HG02884 (cell line): ENCODE measurements around the gene CCDC74A.
"Not testable (repeated sequence)": the region's sequence is repeated elsewhere in the genome, so short reads cannot be mapped to it uniquely, and the experiment has no call there.

Experiments used
- ATAC-seq: cut with Tn5 transposase; IDR thresholded peaks from one replicate; pipeline ENCODE4 v1.9.1; 2021; ENCODE audit warnings: mild to moderate bottlenecking, moderate library complexity; ENCODE audit not compliant: unreplicated experiment

Gene CCDC74A

DNA sequence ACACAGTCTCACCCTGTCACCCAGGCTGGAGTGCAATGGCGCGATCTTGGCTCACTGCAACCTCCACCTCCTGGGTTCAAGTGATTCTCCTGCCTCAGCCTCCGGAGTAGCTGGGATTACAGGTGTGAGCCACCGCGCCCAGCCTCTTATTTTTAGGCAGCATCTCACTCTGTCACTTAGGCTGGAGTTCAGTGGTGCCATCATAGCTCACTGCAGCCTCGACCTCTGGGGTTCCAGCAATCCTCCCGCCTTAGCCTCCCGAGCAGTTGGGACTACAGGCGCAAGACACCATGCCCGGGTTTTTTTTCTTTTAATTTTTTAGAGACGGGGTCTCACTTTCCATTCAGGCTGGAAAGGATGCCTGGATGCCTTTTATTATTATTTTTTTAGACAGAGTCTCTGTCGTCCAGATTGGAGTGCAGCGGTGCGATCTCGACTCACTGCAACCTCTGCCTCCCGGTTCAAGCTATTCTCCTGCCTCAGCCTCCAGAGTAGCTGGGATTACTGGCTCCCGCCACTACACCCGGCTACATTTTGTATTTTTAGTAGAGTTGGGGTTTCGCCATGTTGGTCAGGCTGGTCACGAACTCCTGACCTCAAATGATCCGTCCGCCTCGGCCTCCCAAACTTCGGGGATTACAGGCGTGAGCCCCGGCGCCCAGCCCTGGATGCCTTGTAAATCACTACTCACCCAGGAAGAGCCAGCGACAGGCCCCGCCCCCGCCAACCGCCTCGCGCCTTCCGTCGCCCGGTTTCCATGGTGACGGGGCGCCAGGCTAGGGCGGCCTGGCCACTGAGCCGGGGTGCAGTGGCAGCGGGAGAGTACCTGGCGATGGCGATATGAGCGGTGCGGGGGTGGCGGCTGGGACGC lies at the start of gene CCDC74A:
Gene CCDC74A (plus strand): TSS at position 758 of the 871 bp plus-strand sequence. CDS start 83 bp downstream, at position 841.
- peak; percentile 80 for ATAC-seq

DNA sequence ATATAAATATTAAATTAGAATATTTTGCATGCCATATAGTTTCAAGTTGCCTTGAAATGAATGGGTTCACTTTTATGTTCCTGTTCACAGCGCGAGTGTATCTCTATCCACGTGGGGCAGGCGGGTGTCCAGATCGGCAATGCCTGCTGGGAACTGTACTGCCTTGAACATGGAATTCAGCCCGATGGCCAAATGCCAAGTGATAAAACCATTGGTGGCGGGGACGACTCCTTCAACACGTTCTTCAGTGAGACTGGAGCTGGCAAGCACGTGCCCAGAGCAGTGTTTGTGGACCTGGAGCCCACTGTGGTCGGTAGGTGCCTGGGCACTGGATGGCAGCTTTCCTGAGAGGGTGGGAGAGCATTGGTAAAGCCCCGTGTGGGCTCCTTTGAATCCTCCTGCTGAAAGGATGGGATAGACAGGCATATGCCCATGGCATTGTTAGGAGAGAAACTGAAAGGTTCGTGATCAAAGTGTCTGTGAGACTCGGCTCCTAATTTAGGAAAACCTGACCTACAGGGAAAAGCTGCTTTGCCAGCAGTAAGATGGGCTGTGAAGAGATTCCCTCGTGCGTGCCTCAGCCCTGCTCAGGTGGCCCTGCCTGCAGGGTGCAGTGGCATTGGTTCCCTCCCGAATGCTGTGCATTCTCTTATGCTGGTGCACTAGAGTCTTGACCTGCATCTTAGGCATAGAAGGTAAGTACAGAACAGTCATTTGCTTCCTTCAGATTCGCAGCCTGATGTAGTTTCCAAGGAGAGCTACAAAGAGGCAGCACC lies 49.4 kb upstream of the CCDC74A start:
- not testable (repeated sequence) for ATAC-seq

DNA sequence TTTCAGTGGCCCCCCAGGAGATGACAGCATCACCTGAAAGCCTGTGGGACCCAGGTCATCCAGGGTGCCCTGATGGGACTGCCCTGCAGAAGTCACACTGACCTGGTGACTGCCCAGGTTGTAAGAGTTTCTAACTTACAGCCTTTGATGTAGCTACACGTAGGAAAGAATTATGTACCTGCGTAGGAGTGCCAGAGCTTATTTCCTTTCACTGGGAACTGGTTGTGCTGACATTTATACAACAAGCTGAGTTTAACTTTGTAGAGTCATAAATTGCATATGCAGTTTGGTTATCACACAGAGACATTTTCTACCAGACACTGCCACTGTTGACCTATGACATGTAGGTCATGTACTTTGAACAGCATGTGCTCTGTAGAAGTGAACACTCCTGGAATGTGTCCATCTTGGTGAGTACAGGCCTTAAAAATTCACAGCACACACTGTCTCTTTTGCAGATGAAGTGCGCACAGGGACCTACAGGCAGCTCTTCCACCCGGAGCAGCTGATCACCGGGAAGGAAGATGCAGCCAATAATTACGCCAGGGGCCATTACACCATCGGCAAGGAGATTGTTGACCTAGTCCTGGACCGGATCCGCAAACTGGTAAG lies 48.7 kb upstream of the CCDC74A start:
- not testable (repeated sequence) for ATAC-seq

DNA sequence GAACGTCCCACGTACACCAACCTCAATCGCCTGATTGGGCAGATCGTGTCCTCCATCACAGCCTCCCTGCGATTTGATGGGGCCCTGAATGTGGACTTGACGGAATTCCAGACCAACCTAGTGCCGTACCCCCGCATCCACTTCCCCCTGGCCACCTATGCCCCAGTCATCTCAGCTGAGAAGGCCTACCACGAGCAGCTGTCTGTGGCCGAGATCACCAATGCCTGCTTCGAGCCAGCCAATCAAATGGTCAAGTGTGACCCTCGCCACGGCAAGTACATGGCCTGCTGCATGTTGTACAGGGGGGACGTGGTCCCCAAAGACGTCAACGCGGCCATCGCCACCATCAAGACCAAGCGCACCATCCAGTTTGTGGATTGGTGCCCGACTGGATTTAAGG lies 47.3 kb upstream of the CCDC74A start:
- ATAC-seq, result not testable (repeated sequence)

DNA sequence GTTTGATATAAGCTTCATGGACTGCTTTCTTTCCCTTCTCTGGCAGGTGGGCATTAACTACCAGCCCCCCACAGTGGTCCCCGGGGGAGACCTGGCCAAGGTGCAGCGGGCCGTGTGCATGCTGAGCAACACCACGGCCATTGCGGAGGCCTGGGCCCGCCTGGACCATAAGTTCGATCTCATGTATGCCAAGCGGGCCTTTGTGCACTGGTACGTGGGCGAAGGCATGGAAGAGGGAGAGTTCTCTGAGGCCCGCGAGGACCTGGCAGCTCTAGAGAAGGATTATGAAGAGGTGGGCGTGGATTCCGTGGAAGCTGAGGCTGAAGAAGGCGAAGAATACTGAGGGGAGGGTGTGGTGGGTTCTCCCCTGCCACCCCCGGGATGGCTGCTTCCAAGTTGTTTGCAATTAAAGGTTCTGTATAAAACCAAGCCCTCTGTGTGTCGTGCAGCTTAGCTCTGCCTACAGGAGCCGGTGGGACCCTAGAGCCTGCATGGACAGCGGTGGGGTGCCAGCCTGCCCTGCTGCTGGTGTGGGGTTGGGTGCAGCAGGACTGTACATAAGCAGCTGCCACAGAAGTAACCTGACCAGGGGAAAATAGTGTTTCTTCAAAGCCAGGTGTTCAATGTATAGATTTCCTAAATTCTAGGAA lies 45.1 kb upstream of the CCDC74A start:
- not testable (repeated sequence) for ATAC-seq

DNA sequence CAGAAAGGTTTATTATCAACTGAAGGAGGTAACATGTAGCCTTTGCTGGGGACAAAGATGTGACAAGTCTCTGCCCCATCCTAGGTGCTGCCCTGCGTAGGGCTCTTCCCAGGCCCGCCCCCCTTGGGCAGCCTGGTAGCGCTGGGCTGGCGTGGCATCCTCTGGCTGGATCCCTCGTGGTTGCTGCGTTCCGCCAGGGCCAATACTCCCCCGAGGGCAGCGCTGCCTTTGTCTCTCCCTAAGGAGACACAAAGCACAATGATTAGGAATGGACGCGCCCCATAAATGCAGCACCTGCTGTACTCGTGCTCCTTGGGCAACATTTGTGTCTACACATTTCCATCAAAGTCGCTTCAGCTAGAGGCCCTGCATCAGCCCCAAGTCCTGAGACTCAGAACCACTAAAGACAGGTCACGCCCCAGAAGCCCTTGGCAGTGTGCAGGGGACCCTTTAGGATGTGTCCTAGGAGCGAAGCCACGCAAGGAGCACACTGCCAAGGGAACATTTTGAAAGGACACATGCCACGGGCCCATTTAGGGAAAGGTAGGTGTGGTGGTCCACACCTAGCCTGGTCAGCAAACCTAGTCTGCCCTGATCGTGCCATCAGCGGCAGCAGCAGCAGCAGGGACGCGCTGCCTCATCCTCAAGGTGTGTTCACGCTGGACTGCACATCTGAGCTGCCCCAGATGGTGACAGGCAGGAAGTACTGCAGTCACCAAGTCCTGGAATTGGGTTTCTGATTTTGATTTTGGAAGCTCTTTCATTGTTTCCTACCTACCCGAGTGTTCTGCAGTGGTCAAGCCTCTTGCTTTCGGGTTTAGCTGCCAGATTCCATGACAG lies 43.5 kb upstream of the CCDC74A start:
- ATAC-seq, result not testable (repeated sequence)

DNA sequence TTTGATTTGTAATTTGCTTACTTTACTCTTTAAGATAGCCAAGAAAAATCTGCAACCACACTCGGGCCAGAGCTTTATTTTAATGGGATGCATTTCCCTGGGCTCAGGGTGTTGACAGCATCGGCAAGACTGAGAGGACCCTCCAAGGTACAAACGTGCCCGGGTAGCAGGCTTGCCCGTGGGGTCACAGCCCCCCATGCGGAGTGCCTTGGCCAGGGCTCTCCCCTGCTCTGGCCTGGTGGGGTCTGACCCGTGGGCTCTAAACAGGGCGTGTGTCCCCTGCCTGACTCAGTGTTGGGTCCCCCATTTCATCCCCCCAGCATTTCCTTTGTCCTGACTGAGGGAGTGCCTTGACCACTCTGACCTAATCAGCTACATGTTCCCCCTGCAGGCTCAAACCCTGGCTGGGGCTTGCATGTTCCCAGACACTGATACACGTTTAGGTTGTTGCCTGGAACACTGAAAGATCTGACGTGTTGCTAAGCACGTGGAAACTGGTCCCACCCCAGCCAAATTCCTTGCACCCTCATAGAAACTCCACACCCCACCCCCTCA lies 42.7 kb upstream of the CCDC74A start:
- not testable (repeated sequence) for ATAC-seq

DNA sequence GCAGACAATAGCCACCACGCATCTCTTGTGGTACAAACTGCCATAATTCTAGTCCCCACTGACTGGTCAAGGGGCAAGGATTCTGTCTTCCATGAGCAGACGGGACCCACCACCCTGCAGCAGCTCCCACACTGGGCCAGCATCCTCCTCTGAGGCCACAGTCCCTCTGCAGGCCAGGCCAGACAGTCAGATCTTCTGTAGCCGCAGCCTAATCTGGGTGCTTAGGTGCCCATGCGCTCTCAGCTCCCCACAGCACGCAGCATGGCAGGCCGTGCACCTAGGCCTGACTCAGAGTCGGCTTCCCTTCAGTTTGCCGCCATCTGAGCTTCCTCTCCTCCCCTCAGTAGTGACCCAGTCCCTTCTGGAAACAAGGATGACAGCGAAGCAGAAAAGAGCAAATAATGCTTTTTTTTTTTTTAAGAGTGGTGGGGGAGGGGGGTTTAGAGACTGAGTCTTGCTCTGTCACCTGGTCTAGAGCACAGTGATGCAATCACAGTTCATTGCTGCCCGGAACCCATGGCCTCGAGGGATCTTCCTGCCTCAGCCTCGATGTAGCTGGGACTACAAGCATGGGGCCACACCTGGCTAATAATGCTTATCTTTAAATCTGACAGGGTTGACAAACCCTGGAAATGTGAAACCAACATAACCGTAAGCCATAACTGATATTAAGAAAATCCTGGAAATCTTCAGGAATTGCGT lies 41.3 kb upstream of the CCDC74A start:
- not testable (repeated sequence) for ATAC-seq

DNA sequence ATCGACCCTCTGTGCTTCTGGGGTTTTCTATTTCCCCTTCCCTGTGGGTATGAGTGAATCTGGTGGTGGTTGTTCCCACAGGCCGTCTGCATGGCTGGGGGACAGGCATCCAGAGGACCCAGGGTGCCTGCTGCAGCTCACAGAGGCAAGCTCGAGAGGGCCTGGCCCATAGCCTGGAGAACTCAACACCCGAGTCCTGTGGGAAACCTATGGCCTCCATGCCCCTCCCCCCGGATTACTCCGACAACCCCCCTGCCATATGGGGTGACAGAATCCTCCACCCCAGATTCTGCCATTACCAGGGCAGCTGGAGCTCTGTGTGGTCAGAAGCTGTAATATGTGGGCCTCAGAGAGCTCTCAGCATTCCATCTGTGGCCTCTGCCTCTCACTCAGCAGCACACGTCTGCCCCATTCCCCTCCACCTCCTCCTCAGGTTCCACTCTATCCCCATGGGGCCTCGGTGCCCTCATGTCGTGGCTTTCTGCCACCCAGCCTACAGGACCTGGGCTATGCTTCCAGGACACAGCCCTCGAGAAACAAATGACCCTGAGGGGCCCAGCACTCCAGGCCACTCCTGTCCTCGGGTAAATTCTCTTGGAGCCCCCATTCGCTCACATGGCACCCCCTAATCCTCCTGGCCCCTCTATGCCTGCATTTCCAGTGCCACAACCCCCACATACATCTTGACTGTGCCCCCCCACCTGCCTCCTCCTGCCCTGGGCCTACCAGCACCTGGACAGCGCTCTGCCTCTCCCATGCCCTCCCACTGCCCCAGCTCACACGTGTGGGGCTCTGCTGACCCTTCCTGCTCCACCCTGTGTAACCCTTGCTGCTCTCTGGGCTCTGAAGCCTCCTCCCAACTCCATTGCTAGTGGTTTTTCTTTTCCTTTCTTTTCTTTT lies 39.1 kb upstream of the CCDC74A start:
- no peak for ATAC-seq

DNA sequence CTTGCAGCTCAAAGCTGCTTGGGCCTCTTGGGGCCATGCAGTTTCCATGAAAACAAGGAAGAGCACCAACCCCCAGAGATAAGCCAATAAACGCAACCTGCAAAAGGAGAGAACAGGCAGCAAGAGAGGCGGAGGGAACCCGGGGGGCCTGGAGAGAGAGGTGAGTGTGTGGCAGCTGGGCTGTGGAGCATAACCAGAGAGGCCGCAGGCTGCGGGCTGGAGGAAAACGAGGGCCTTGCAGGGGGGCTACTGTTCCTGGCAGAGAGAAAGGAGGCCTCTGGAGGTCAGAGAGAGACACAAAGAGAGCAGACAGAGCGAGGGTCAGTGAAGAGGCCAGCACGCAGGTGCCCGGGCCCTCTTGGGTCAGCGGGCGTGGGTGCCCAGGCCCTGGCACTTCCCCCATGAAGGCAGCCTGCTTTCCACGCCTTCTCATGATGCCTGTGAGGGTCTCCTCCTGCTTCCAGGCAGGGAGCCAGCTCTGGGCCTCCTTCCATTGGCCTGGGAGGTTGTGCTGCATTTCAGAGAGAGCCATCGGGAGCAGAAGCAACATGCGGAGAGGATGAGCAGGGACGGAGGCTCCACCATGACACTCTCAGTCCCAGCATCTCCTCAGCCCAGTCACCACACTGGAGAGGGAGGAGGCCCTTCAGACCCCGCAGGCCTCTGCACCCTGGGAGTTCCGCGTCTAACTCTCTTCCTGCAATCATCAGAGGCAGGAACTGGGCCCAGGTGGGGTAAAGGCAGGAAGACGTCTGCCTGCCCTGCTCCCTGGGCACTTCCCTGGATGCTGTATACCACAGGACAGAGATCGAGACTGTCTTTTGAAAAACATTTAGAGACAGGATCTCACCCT lies 36.8 kb upstream of the CCDC74A start:
- ATAC-seq, result not testable (repeated sequence)

DNA sequence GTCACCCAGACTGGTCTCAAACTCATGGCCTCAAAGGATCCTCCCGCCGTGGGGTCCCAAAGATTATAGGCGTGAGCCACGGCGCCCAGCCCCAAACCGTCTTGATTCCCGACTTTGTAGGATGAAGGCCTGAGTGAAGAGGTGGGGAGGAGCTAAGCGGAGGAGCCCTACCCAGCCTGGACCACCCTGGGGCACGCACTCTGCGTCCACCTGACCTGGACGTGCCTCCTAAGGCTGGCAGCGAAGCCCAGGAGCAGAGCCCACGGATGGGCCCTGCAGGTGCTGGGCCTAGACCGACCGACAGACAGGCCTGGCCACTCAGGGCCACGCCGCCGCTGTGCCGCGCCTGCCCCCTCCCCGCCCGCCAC lies 36.2 kb upstream of the CCDC74A start:
- peak; percentile 1 for ATAC-seq

DNA sequence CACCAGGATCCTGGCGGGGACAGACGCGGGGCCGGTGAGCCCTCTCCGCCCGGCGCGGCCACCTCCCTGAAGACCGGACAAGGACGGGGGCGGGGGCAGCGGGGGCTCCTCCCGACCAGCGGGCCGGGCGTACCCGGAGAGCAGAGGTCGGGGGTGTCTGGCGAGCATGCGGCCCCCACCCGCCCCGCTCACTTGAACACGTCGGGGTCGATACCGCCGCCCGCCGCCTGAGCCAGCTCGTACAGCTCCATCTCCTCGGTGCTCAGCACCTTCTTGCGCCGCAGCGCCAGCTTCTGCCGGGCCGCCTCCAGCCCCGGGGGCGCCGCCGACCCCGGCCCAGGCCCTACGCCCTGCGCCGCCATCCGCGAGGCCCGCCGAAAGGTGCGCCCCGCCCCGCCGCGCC lies 35.7 kb upstream of the CCDC74A start, which contains the start of gene MZT2A:
Gene MZT2A (minus strand): TSS at position 383 of the 403 bp plus-strand sequence. CDS start 21 bp downstream, at position 362.
- peak; percentile 6 for ATAC-seq

DNA sequence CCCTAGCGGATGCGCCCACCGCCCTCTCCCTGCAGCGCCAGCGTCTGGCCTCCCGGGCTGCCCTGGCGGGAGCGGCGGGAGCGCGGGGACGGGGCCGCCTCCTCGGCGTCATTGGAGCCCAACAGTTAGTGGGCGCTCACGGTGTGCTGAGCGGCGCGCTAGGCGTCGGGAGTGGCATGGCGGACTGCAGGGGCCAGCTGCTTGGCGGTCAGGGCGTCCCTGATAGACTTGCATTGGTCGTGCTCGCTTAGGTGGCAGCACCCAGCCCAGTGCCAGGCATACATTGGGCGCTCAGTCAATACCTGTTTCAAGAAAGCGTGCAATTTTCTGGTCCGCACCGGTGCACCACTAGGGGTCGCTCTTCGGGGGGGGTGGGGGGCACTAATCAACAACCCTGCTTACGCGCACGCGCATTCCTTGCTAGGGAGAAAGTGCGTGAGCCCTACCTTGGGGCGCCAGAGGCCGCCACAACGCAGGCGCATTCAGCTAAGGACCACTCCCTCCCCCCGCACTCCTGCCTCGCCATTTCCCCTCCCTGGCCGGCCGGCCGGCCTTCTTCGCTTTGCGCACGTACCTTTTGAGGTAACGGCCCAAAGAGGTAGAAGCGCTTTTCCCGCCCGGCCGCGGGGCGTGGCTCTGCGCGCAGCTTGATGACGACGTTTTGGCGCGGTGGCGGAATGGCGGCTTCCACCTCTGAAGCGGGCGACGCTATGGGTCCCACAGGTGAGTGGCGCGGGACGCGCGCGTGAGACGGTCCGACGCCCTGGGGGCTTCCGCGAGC lies 35.1 kb upstream of the CCDC74A start:
- ATAC-seq, result peak; percentile 59

DNA sequence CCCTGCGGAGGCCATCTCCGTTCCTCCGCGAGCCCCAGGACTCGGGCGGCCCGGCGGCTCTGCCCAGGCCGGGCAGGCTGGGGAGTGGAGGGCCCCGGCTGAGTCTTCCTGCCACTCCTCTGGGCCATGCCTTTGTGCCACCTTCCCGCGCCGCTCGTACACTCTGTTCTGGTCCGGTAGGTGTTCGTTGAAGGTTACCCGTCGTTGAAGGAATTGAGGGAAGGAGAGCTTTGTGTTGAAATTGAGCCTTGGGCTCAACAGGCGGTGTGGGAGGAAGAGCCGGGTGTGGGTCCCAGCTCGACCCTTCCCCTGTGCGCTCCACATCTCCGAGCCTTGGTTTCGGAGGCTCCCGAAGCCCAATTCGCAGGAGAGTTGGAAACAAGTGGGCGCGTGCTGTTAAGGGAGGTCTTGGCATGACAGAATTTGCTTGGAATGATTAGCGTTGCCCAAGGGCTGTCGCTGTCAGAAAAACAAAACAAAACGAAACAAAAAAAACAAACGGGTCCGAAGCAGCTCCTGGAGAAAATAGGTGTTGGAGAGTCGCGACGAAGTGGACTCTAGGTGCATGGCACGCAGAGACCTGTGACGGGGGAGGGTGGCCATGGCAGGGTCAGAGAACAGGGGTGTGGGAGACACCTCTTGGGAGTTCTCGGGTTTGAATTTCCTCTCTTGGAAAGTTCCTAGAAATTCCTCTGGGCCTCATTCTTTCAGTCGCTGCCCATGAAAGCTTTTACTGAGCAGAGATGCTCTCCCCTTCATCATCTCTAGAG lies 34.3 kb upstream of the CCDC74A start:
- peak; percentile 10 for ATAC-seq

DNA sequence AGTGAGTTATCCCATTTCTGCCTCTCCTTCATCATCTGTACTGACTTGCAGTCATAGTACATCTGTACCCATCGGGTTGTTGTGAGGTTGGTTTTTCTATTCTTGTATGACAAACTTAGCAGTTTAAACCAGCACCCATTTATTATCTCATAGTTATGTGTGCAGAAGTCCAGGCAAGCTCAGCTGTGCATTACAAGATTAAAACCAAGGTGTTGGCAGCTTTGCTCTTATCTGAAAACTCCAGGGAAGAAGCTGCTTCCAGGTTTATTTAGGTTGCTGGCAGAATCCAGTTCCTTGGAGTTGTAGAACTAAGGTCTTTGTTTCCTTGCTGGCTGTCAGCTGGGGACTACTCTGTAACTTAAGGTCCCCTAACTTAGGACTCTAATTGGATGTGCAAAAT lies 32.2 kb upstream of the CCDC74A start:
- ATAC-seq, result not testable (repeated sequence)
